ENCODE data around the gene FAM20C.

FAM20C gene

GRCh38 chr7:246451-246850 is 54.1 kb downstream of the FAM20C start:
- H3K27me3 ChIP-seq (ENCODE audit: insufficient read depth, poor library complexity, severe bottlenecking), result no peaks in the 10 kb centered on the region
- no peak overlapping the region for H3K27ac ChIP-seq (replicated peaks)
- DNase-seq (ENCODE audit: low read depth in 1 of 2, low spot score in 1 of 2), result no peak
- no peak for TF ChIP-seq POLR2AphosphoS5 (IDR thresholded peaks at IDR 0.05; ENCODE audit: low read depth)
- no peak for TF ChIP-seq SPI1 (IDR thresholded peaks at IDR 0.05; ENCODE audit: borderline replicate concordance, low read depth)
- no peak for TF ChIP-seq GABPA (IDR thresholded peaks at IDR 0.05; ENCODE audit: low read depth)
- TF ChIP-seq REST (IDR thresholded peaks at IDR 0.05; ENCODE audit: insufficient replicate concordance, low read depth), result no peak
- no peak for TF ChIP-seq CTCF (IDR thresholded peaks at IDR 0.05; ENCODE audit: insufficient read depth, low read length)
- no peak overlapping the region for H3K4me3 ChIP-seq (replicated peaks; ENCODE audit: insufficient read depth, low read length)

GRCh38 chr7:247181-247580 is 54.8 kb downstream of the FAM20C start:
- DNase-seq (ENCODE audit: low read depth in 1 of 2, low spot score in 1 of 2), result no peak
- Histone ChIP-seq H3K4me3 (replicated peaks; ENCODE audit: insufficient read depth, low read length) (no peak overlapping the region), H3K27ac (replicated peaks) (no peak overlapping the region), H3K27me3 (ENCODE audit: insufficient read depth, poor library complexity, severe bottlenecking) (no peaks in the 10 kb centered on the region)
- no peak for TF ChIP-seq GABPA (IDR thresholded peaks at IDR 0.05; ENCODE audit: low read depth)
- no peak for TF ChIP-seq CTCF (IDR thresholded peaks at IDR 0.05; ENCODE audit: insufficient read depth, low read length)
- TF ChIP-seq SPI1 (IDR thresholded peaks at IDR 0.05; ENCODE audit: borderline replicate concordance, low read depth), result no peak
- TF ChIP-seq POLR2AphosphoS5 (IDR thresholded peaks at IDR 0.05; ENCODE audit: low read depth), result no peak
- no peak for TF ChIP-seq REST (IDR thresholded peaks at IDR 0.05; ENCODE audit: insufficient replicate concordance, low read depth)

GRCh38 chr7:247636-248035 is 55.3 kb downstream of the FAM20C start:
- TF ChIP-seq SPI1 (IDR thresholded peaks at IDR 0.05; ENCODE audit: borderline replicate concordance, low read depth), result no peak
- no peak for TF ChIP-seq REST (IDR thresholded peaks at IDR 0.05; ENCODE audit: insufficient replicate concordance, low read depth)
- no peak for TF ChIP-seq POLR2AphosphoS5 (IDR thresholded peaks at IDR 0.05; ENCODE audit: low read depth)
- TF ChIP-seq GABPA (IDR thresholded peaks at IDR 0.05; ENCODE audit: low read depth), result no peak
- no peak for TF ChIP-seq CTCF (IDR thresholded peaks at IDR 0.05; ENCODE audit: insufficient read depth, low read length)
- Histone ChIP-seq H3K27ac (replicated peaks) (no peak overlapping the region), H3K27me3 (ENCODE audit: insufficient read depth, poor library complexity, severe bottlenecking) (no peaks in the 10 kb centered on the region), H3K4me3 (replicated peaks; ENCODE audit: insufficient read depth, low read length) (no peak overlapping the region)
- DNase-seq (ENCODE audit: low read depth in 1 of 2, low spot score in 1 of 2), result no peak

All from HL-60 (cell line).